NOMO-1 (cell line): Measurements from ENCODE around the gene TMEM165.
A peak's percentile ranks its signal among the peaks of the same experiment; 100 is the strongest.

ENCODE experiments used
- DNase-seq, 2 experiments: peaks; one replicate each; lab custom pipeline; 2025; ENCODE audit not compliant: unreplicated experiment in 2 of 2; lab: John Stamatoyannopoulos, UW

Gene TMEM165

DNA sequence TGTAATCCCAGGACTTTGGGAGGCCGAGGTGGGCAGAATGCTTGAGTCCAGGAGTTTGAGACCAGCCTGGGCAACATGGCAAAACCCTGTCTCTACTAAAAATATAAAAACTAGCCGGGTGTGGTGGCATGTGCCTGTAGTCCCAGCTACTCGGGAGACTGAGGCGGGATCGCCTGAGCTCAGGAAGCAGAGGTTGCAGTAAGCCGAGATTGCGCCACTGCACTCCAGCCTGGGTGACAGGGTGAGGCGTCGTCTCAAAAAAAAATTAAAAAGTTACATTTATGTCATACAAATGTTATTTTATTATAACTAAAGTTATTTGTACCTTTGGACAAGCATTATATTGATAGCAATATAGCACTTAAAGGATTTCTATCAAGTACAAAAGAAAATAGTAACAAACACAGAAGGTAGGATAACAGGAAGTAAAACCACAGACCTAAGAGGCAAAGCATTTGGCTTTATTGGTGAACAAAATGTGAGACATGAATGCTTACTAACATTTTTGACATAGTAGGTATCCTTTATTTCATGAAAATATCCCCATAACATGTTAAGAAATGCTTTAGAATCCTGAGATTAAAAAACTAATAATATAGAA, 51.5 kb downstream of the TMEM165 start:
- peak in 1 of 2 experiments; percentile 48 for DNase-seq

DNA sequence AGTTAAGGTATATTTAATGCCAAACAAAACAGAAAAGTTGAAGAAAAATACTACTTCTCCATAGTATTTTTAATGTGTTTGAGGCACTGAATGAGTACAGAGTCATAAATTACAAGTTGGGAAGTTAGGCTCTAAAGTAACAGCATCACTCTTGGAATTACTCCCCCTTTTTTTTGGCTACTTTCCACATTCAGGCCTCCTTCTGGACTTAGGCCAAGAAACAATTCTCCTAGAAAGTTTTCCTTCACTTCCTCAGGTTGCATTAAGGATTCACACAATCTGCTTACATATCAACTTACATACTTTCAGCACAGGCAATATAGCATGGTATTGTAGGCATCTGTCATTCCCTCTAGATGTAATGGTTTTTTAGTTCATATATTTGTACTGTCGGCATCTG, 52.1 kb downstream of the TMEM165 start:
- no peak for DNase-seq

DNA sequence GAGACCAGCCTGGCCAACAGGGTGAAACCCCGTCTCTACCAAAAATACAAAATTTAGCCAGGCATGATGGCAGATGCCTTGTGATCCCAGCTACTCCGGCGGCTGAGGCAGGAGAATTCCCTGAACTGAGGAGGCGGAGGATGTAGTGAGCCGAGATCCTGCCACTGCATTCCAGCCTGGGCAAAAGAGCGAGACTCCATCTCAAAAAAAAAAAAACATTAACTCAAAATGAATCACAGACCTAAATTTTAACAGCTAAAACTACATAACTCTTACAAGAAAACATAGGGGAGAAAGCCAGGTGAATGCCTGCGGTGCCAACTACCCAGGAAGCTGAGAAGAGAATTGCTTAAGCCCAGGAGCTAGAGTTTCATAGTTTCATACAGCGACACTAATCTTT, 54.8 kb downstream of the TMEM165 start:
- DNase-seq: no peak

DNA sequence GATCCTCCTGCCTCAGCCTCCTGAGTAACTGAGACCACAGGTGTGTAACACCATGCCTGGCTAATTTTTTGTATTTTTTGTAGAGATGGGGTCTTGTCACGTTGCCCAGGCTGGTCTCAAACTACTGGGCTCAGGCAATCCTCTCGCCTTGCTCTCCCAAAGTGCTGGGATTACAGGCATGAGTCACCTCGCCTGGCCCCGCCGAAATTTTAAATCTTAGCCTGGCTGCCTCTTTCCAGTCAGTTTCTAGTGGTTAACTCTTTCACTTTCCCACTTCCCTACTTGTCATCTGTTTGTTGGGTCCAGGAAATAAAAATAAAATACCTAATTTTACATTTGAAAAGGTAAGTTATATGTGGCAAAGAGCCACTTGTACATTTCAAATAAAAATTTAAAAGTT, 62.4 kb downstream of the TMEM165 start:
- DNase-seq: no peak

DNA sequence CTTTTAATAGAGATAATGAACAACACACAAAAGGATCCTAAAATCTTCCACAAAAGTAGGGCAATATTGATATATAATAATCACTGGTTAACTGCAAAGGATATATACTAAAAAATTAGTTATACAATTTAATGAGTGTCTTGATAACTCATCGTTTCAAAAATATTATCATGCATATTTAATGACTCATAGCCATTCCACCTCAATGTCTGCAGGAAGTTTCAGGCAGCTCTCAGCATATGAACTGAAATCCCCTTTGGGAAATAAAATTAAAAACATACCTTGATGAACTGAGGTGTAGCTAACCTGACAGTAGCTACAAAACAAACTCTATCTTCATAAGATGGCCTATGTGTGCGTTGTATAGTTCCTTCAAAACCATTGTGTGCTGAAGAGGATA, 62.9 kb downstream of the TMEM165 start:
- DNase-seq: no peak

DNA sequence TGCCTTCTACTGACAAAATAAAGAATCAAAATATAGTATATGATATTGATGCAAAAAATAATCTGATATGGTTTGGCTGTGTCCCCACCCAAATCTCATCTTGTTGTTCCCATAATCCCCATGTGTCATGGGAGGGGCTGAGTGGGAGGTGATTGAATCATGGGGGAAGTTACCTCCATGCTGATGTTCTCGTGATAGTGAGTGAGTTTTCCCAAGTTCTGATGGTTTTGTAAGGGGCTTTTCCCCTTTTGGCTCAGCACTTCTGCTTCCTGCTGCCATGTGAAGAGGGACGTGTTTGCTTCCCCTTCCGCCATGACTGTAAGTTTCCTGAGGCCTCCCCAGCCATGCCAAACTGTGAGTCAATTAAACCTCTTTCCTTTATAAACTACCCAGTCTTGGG, 70.2 kb downstream of the TMEM165 start:
- no peak for DNase-seq

DNA sequence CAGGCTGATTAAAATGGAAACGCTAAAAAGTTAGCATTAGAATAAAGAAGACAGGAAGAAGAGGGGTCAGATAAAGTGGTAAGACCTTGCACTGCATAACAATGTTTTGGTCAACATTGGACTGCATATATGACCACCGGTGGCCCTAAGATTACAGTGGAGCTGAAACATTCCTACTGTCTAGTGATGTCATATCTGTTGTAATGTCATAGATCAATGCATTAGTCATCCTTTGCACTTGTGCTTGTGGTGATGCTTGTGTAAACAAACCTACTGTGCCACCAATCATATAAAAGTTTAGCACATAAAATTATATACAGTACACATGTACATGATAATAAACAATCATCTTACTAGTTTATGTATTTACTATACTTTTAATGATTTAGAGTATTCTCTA, 73.0 kb downstream of the TMEM165 start:
- no peak for DNase-seq

DNA sequence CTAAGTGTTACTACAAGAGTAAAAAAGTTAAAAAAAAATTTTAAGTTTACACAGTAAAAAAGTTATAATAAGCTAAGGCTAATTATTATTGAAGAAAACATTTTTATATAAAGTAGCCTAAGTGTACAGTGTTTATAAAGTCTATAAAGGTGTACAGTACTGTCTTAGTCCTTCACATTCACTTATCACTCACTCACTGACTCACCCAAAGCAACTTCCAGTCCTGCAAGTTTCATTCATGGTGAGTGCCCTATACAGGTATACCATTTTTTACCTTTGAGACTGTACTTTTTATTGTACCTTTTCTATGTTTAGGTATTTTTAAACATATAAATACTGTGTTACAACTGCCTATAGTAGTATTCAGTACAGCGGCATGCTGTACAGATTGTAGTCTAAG, 74.2 kb downstream of the TMEM165 start:
- DNase-seq: no peak
